Activated CD4-positive, alpha-beta T cell treated with anti-CD3 and anti-CD28 coated beads, Interleukin-2, Interleukin-6, amounts not matched to agents 100 ng/mL and 50 ng/mL, durations not matched to agents 16 hours and 8 hours (primary cell): Measurements from ENCODE around the gene GBF1.

Source experiments
- DNase-seq: peaks from one replicate; pipeline ENCODE4 v3.0.0-alpha.2; 2020

The GBF1 gene

GRCh38 chr10:102425444-102425843, 180.1 kb downstream of the GBF1 start:
- no peak for DNase-seq

- DNase-seq, result no peak
Observed at GRCh38 chr10:102426803-102427287, 181.5 kb downstream of the GBF1 start.

- DNase-seq, result no peak
Observed at GRCh38 chr10:102429468-102429867, 184.1 kb downstream of the GBF1 start.

- no peak for DNase-seq
Observed at GRCh38 chr10:102431452-102432124, 186.3 kb downstream of the GBF1 start.
